Common myeloid progenitor, CD34-positive (primary cell): ENCODE data around the gene KIRREL3.

Experiments
- CTCF ChIA-PET: fragments of 350-600 bp; sonication (Branson Sonifier 250); formaldehyde crosslinking; loops from one replicate; lab custom pipeline; 2021; ENCODE audit warnings: antibody characterized with exemption; lab: Charles Lee
- POLR2A ChIA-PET: fragments of 350-600 bp; sonication (Branson Sonifier 250); formaldehyde crosslinking; loops from one replicate; lab custom pipeline; 2021; ENCODE audit warnings: antibody characterized with exemption; lab: Charles Lee
- DNase-seq, 3 donors: peaks; one replicate each; pipeline versions ENCODE4 v3.0.0 to v3.0.0-alpha.2; 2013
- H3K27ac ChIP-seq, 2 experiments: 1 replicate in 1 of 2; 2 replicates in 1 of 2; pipeline ENCODE4 v1.7.0; 2013; ENCODE audit warnings: inconsistent platforms in 2 of 2, low read length in 2 of 2, mild to moderate bottlenecking in 2 of 2, low read depth in 1 of 2, moderate library complexity in 1 of 2; ENCODE audit not compliant: severe bottlenecking in 2 of 2, insufficient read depth in 1 of 2, poor library complexity in 1 of 2
- H3K27me3 ChIP-seq, 5 experiments: replicated peaks in 2 of 5; 1 replicate in 3 of 5; 2 replicates in 2 of 5; pipeline versions ENCODE4 v1.6.1 to v1.7.0; 2013; ENCODE audit warnings: low read length in 4 of 5, mild to moderate bottlenecking in 2 of 5, moderate library complexity in 2 of 5, inconsistent platforms in 1 of 5; ENCODE audit not compliant: insufficient read depth in 5 of 5, control insufficient read depth in 4 of 5
- H3K36me3 ChIP-seq, 4 experiments: 1 replicate in 2 of 4; 2 replicates in 2 of 4; pipeline versions ENCODE4 v1.6.1 to v1.7.0; 2013; ENCODE audit warnings: low read length in 3 of 4, control low read depth in 1 of 4, mild to moderate bottlenecking in 1 of 4; ENCODE audit not compliant: control insufficient read depth in 4 of 4, insufficient read depth in 4 of 4
- H3K4me1 ChIP-seq, 4 experiments: 1 replicate in 3 of 4; 2 replicates in 1 of 4; pipeline versions ENCODE4 v1.6.1 to v1.7.1; 2013; ENCODE audit warnings: low read length in 3 of 4, mild to moderate bottlenecking in 3 of 4, control low read depth in 1 of 4, inconsistent platforms in 1 of 4, moderate library complexity in 1 of 4; ENCODE audit not compliant: control insufficient read depth in 4 of 4, insufficient read depth in 4 of 4; ENCODE audit errors: control extremely low read depth in 1 of 4
- H3K4me3 ChIP-seq, 7 experiments: 1 replicate in 4 of 7; 2 replicates in 3 of 7; pipeline versions ENCODE4 v1.5.1 to v1.7.0; 2013; ENCODE audit warnings: mild to moderate bottlenecking in 7 of 7, low read length in 6 of 7, moderate library complexity in 6 of 7, inconsistent platforms in 2 of 7, low read depth in 2 of 7, control low read depth in 1 of 7; ENCODE audit not compliant: insufficient read depth in 4 of 7, control insufficient read depth in 1 of 7; ENCODE audit errors: extremely low read depth in 1 of 7
- H3K9me3 ChIP-seq, 5 experiments: 1 replicate in 4 of 5; 2 replicates in 1 of 5; pipeline versions ENCODE4 v1.6.1 to v1.7.1; 2013; ENCODE audit warnings: low read length in 4 of 5, mild to moderate bottlenecking in 2 of 5, inconsistent platforms in 1 of 5, low read depth in 1 of 5, moderate library complexity in 1 of 5; ENCODE audit not compliant: control insufficient read depth in 4 of 5, insufficient read depth in 2 of 5; ENCODE audit errors: control extremely low read depth in 1 of 5
- WGBS: methylation state at CpG from one replicate; pipeline ENCODE4 v1.1.5; 2013; ENCODE audit not compliant: insufficient coverage; 5-methylcytosine and 5-hydroxymethylcytosine counted together

The KIRREL3 gene

GRCh38 chr11:126542334-126543015 lies 458.1 kb downstream of the KIRREL3 start:
- ChIA-PET POLR2A (interaction anchor here (0.6 to 0.7 kb wide), 2 partner anchors 19 to 35 kb away, joined by 3 read pairs; no protein-coding TSS in a partner anchor), CTCF (interaction anchor here (1.6 kb wide), 1 partner anchor 18 kb away, joined by 3 read pairs; no protein-coding TSS in a partner anchor)
- H3K27me3 ChIP-seq, result peaks cover 0 to 4% (median 0%) of the 10 kb centered on the region in 5 experiments
- WGBS, result 94% methylated on average over 3 of the region's 4 CpGs
- no peaks in the 10 kb centered on the region for H3K36me3 ChIP-seq
- no peaks in the 10 kb centered on the region for H3K9me3 ChIP-seq
- H3K27ac ChIP-seq, result no peak overlapping the region
- no peak for DNase-seq
- H3K4me3 ChIP-seq, result no peak overlapping the region
- H3K4me1 ChIP-seq, result peaks cover 0 to 20% (median 15%) of the 10 kb centered on the region in 4 experiments

GRCh38 chr11:126538071-126538470 lies 462.5 kb downstream of the KIRREL3 start:
- WGBS, result 93% methylated on average over 4 of the region's 4 CpGs
- Histone ChIP-seq H3K27ac (no peak overlapping the region), H3K27me3 (peaks cover 0 to 4% (median 3%) of the 10 kb centered on the region in 5 experiments), H3K36me3 (no peaks in the 10 kb centered on the region), H3K9me3 (no peaks in the 10 kb centered on the region), H3K4me3 (no peak overlapping the region), H3K4me1 (peaks cover 0 to 3% (median under 1%) of the 10 kb centered on the region in 4 experiments)
- DNase-seq, result no peak
- CTCF ChIA-PET, result interaction anchor here (0.5 kb wide), 1 partner anchor 1387 kb away, joined by 3 read pairs; no protein-coding TSS in a partner anchor
- POLR2A ChIA-PET, result no interaction called here

- H3K9me3 ChIP-seq, result no peaks in the 10 kb centered on the region
- peaks cover 0 to 4% (median 3%) of the 10 kb centered on the region in 5 experiments for H3K27me3 ChIP-seq
- no peaks in the 10 kb centered on the region for H3K4me1 ChIP-seq
- ChIA-PET CTCF (no interaction called here), POLR2A (no interaction called here)
- no peak for DNase-seq
- 96% methylated on average over 2 of the region's 4 CpGs for WGBS
- H3K4me3 ChIP-seq, result no peak overlapping the region
- no peak overlapping the region for H3K27ac ChIP-seq
- no peaks in the 10 kb centered on the region for H3K36me3 ChIP-seq
Observed at GRCh38 chr11:126537492-126537891, 463.1 kb downstream of the KIRREL3 start.

GRCh38 chr11:126534141-126534805 lies 466.3 kb downstream of the KIRREL3 start:
- DNase-seq, result no peak
- H3K4me1 ChIP-seq, result no peaks in the 10 kb centered on the region
- ChIA-PET CTCF (interaction anchor here (1.0 kb wide), 1 partner anchor 9 kb away, joined by 3 read pairs; no protein-coding TSS in a partner anchor), POLR2A (no interaction called here)
- no peak overlapping the region for H3K27ac ChIP-seq
- no peaks in the 10 kb centered on the region for H3K9me3 ChIP-seq
- peaks cover 0 to 5% (median 2%) of the 10 kb centered on the region in 5 experiments for H3K27me3 ChIP-seq
- H3K4me3 ChIP-seq, result no peak overlapping the region
- 98% methylated on average over 16 of the region's 17 CpGs for WGBS
- H3K36me3 ChIP-seq, result no peaks in the 10 kb centered on the region

GRCh38 chr11:126533560-126533959 lies 467.0 kb downstream of the KIRREL3 start:
- H3K4me3 ChIP-seq, result no peak overlapping the region
- 100% methylated on average over 3 of the region's 6 CpGs for WGBS
- DNase-seq, result no peak
- no peaks in the 10 kb centered on the region for H3K36me3 ChIP-seq
- peaks cover 0 to 4% (median 0%) of the 10 kb centered on the region in 5 experiments for H3K27me3 ChIP-seq
- no peaks in the 10 kb centered on the region for H3K4me1 ChIP-seq
- CTCF ChIA-PET, result no interaction called here
- H3K9me3 ChIP-seq, result no peaks in the 10 kb centered on the region
- POLR2A ChIA-PET, result no interaction called here
- H3K27ac ChIP-seq, result no peak overlapping the region

- DNase-seq, result no peak
- Histone ChIP-seq H3K36me3 (no peaks in the 10 kb centered on the region), H3K27me3 (peaks cover 0 to 10% (median 0%) of the 10 kb centered on the region in 5 experiments), H3K9me3 (no peaks in the 10 kb centered on the region), H3K4me3 (no peak overlapping the region), H3K4me1 (no peaks in the 10 kb centered on the region), H3K27ac (no peak overlapping the region)
- 98% methylated on average over 7 of the region's 8 CpGs for WGBS
- POLR2A ChIA-PET, result no interaction called here
- CTCF ChIA-PET, result no interaction called here
Observed at GRCh38 chr11:126530416-126530815, 470.2 kb downstream of the KIRREL3 start.

- DNase-seq, result no peak
- 86% methylated on average over 9 of the region's 10 CpGs for whole genome bisulfite sequencing
- POLR2A ChIA-PET, result no interaction called here
- CTCF ChIA-PET, result no interaction called here
- Histone ChIP-seq H3K27ac (no peak overlapping the region), H3K4me1 (no peaks in the 10 kb centered on the region), H3K9me3 (no peaks in the 10 kb centered on the region), H3K36me3 (no peaks in the 10 kb centered on the region), H3K27me3 (peaks cover 0 to 14% (median 2%) of the 10 kb centered on the region in 5 experiments), H3K4me3 (no peak overlapping the region)
Observed at GRCh38 chr11:126529037-126529436, 471.5 kb downstream of the KIRREL3 start.
